GM21786 (cell line): ENCODE data around the gene EIF2B4.
"Not testable (repeated sequence)": the region's sequence is repeated elsewhere in the genome, so short reads cannot be mapped to it uniquely, and the experiment has no call there.

Experiments
- ATAC-seq: cut with Tn5 transposase; IDR thresholded peaks from one replicate; pipeline ENCODE4 v1.9.1; 2021; ENCODE audit not compliant: unreplicated experiment

EIF2B4 gene

GRCh38 chr2:27378096-27378808, 8.1 kb upstream of the EIF2B4 start:
- ATAC-seq, result no peak

GRCh38 chr2:27377618-27378095, 7.5 kb upstream of the EIF2B4 start:
- ATAC-seq, result no peak

- ATAC-seq, result no peak
Measured at GRCh38 chr2:27376866-27377617, 6.9 kb upstream of the EIF2B4 start.

GRCh38 chr2:27376151-27376865, 6.2 kb upstream of the EIF2B4 start:
- ATAC-seq, result no peak

DNA sequence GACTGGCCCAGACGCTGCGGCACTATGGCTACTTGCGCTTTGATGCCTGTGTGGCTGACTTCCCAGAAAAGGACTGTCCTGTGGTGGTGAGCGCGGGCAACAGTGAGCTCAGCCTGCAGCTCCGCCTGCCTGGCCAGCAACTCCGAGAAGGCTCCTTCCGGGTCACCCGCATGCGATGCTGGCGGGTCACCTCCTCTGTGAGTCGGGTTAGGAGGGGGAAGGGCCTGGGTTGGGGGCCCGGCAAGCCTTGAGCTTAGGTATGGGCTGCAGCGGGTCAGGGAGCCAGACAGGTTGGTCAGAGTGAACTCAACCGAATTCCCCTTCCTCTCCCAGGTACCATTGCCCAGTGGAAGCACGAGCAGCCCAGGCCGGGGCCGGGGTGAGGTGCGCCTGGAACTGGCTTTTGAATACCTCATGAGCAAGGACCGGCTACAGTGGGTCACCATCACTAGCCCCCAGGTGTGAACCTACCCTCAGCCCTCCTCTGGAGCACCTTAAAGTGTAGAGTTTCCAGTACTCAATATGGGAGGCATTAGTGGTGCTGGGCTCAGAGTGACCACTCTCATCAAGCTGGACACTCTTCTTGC, 5.5 kb upstream of the EIF2B4 start:
- no peak for ATAC-seq

DNA sequence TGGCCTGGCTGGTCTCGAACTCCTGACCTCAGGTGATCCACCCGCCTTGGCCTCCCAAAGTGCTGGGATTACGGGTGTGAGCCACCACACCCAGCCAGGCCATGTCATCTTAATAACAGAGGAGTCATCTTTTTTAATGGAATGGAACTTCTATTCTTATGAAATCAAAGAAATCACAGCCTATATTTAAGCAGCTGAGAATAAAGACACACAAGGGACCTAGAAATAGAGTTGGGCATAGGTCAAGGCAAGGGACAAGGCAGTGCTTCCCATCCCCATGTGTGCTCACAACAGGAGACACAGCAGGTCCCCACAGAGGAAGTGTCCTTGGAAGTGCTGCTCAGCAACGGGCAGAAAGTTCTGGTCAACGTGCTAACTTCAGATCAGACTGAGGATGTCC, 3.4 kb upstream of the EIF2B4 start:
- no peak for ATAC-seq

GRCh38 chr2:27372937-27373336, 2.8 kb upstream of the EIF2B4 start:
- ATAC-seq, result no peak

DNA sequence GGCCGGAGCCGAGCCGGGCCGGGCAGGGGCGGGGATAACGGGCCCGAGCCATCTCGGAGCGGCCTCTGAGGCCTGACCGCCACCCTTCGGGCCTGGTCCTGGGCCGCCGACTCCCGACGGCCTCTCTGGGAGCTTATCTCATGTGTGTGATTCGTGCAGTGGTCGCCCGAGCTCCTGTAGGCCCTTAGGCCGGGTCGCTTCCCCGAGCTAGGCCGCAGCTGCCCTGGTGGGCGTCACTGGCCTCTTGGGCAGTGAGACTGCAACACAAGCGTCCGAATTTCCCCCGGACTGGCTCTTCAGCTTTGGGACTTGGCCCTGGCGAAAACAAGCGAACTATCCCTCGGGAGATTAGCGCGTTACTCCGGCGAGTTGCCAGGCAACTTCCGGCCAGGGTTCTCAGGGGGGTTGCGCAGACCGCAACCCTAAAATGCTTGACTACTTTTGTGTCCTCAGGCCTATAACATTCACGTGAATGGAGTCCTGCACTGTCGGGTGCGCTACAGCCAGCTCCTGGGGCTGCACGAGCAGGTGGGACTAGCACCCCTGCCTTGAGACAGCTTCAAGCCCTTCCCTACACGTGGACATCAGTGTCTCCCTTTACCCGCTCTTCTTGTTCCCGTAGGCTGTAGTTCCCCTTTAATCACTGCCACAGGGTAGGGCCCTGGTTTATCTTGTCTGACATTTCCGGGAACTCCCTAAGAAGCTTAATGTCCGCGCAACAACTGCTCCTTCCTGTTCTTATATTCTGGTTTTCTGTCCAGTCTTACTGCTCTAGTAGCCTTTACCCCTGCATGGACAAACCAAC, 880 bp upstream of the EIF2B4 start:
- peak; percentile 27 for ATAC-seq

GRCh38 chr2:27369471-27370025, 590 bp downstream of the EIF2B4 start:
- ATAC-seq, result no peak

DNA sequence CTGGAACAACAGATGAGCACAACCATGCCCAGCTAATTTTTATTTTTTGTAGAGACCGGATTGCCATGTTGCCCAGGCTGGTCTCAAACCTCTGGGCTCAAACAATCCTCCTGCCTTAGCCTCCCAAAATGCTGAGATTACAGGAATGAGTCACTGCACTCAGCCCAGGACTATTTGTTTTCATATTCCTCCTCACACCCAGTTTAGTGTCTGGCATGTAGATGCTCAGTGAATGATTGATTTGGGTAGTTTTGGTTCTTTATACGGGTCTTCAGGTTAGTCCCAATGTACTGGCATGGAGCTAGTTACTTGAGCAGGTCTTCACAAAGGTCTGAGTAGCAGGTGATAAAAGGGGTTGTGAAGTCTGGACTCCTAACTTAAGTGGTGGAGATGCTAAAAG, 6.2 kb downstream of the EIF2B4 start:
- no peak for ATAC-seq

DNA sequence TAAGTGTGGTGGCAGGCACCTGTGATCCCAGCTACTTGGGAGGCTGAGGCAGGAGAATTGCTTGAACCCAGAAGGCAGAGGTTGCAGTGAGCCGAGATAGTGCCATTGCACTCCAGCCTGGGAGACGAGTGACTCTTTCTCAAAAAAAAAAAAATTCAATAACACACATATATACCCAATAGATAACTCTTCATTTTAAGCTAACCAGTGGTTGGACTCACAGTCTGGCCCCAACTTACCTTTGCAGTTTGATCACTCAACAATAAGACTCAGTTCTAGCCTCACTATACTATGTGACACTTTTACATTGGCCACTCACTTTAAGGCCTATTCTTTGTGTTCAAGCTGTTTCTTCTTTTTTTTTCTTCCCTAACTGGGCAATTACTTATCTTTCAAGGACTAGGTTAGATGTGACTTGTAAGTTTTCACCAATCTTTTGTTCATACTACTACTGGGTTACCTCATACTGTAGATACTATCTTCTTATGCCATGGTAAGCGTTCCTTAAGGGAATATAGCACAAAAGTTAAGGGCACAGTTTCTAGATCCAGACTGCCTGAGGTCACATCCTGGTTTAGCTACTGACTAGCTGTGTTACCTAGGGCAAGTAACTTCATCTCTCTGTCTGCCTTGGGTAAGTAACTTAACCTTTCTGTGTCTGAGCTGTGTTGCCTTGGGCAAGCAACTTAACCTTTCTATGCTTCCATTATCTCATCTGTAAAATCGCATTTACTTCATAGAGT, 7.3 kb downstream of the EIF2B4 start:
- ATAC-seq, result no peak

DNA sequence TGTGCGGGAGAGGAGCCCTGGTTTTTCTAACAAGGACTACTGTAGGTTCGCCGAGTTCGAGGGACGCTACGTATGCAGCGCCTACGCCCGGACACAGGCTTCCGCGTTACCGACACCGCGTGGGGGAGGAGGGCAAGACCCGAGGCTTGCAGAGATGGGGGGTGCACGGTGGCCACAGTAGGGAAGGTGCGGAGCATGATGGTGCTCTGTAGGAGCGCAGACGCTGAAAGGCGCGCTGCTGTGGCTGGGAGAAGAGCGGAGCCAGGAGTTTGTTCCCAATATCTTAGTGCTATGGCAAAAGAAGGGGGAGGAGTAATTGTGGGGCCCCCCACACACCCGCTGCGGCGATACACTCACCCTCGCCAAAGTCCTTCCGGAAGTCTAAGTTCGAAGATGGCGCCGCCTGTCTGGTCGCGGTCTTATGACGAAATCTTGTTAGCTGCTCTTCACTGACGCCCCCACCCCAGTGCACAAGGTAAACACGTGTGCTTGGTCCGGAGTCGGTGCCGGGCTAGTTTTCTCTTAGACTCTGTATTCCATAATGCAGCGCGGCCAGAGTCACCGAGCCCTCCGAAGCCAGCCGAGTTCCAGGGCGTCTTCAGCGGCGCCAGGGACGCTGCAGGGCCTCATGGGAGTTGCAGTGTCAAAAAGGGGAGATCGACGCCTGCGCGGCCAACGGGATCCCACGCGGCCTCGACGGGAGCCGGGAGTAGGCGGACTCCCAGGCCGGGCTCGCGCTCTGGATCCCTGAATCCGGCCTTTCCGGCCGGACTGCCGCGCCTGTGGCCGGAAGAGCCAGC, 13.6 kb downstream of the EIF2B4 start, which contains the start of gene GTF3C2:
Gene GTF3C2, minus strand, starts transcription at position 383 of the 800 bp plus-strand sequence. CDS start 13,210 bp downstream, outside the sequence.
- ATAC-seq, result peak; percentile 89

DNA sequence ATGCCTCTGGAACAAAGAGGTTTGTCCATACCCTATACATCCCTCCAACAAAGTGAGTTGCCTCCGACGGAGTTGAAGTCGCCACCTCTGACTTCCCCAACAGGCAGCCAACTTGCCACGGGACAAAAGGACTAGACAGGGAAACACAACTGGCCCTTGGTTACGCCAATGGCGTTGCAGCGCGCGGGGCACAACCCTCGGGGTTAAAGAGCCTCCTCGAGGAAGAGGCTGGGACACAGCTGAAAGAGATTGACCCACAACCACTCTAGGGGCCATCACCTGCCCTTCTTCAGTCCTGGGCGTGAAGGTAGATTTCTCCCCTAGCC, 14.1 kb downstream of the EIF2B4 start:
- peak; percentile 11 for ATAC-seq

GRCh38 chr2:27354597-27354927, 15.6 kb downstream of the EIF2B4 start:
- no peak for ATAC-seq

GRCh38 chr2:27353762-27354596, 16.2 kb downstream of the EIF2B4 start:
- no peak for ATAC-seq

DNA sequence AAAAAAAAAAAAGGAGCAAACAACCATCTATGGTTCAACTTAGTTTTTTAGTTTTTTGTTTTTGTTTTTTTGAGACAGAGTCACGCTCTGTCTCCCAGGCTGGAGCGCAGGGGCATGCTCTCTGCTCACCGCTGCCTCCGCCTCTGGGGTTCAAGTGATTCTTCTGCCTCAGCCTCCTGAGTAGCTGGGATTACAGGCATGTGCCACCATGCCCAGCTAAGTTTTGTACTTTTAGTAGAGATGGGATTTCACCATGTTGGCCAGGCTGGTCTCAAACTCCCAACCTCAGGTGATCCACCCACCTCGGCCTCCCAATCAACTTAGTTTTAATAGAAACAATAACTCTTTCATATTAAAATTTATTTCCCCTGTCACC, 16.8 kb downstream of the EIF2B4 start:
- not testable (repeated sequence) for ATAC-seq

DNA sequence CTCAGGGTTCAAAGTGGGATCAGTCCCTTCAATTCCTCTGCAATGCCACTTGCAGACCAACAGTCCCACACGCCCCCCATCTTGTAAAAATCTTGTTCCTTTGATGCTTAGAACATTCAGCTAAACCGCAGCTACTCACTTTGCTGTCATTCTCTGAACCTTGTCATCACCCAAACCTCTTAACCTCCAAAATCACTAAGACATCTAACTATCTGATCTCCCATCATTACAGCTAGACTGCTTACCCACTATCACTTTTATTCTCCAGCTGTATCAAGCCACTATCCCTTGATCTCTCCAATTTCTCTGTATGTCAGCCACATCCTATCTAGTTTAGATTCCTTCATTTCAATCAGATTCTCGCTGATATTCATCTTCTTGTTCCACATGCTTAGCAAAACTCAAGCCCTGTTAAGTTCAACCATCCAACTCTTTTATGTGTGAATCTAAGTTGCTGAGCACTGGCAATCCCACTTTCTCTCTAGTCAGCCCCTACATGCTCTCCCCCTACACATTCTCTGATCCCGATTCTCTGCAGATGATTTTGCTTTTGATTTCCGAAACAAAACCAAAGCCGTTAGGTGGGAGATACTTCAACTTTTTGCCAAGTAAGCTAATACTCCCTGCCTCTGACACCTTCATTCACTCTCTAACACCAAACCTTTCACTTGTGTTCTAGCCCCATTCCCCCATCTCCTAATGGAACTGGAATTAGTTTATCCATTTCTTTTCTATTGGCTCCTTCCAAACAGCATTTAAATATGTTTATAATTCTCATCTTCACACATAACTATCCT, 18.1 kb downstream of the EIF2B4 start:
- ATAC-seq, result no peak
